ENCODE results near the gene PPFIA4. TPM values are rescaled to one million over a fixed set of nuclear protein-coding genes. Genes with fewer than 3 reads are reported as not detected.

Gene PPFIA4
- total RNA-seq, 1 experiment from 2014 or later = 21.1 TPM

DNA sequence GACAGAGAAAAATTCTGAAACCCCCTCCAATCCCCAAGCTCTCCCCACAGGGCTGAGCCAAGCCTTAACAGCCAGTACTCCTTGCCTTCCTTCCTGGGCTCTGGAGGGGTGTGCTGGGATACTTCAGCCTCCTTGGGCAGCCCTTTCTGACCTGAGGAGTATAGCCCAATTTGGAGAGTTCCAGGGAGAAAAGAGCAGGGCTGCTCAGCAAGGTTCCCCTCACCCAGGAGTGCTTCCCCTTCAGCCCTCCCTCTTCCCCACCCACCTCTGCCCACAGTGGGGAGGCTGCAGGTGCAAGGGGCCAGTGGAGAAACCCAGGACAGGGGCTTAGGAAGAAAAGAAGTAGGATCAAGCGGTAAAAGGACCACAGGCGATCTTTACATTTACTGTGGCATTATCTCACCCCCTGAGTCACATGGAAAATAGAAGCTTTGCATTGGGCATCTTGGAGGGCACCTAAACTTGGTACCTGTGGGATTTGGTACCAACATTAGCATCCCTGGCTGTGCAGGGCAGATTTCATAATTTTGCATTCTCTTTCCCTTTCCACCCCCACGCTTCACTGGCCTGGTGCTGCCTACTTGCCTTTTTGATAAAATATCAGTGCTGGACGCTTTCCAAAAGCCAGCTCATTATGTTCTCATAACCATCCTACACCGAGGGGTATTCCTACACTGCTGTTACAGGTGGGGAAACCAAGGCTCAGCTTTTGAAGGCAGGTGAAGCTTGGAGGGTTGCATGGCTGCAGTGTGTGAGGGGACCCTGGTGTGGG, 98.4 kb downstream of the PPFIA4 start:
- Mint-ChIP-seq H3K27ac (no peak overlapping the region), H3K4me1 (peaks cover 33% of the 10 kb centered on the region), H3K9me3 (no peaks in the 10 kb centered on the region), H3K4me3 (no peak overlapping the region), H3K36me3 (no peaks in the 10 kb centered on the region), H3K27me3 (ENCODE audit: low read depth) (peaks cover 38% of the 10 kb centered on the region)
- POLR2A ChIA-PET = no interaction called here
- ATAC-seq = no peak
- CTCF ChIA-PET = interaction anchor here (0.5 to 11.1 kb wide), 11 partner anchors 10 to 143 kb away, joined by 3 to 184 read pairs (median 60); partner anchors contain the start of gene MYOG
- TF ChIP-seq, protein P1, sequence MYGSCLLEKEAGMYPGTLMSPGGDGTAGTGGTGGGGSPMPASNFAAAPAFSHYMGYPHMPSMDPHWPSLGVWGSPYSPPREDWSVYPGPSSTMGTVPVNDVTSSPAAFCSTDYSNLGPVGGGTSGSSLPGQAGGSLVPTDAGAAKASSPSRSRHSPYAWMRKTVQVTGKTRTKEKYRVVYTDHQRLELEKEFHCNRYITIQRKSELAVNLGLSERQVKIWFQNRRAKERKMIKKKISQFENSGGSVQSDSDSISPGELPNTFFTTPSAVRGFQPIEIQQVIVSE (CRISPR knock-in tag; IDR thresholded peaks at IDR 0.05; ENCODE audit: borderline replicate concordance) = no peak
- TF ChIP-seq, protein P2, sequence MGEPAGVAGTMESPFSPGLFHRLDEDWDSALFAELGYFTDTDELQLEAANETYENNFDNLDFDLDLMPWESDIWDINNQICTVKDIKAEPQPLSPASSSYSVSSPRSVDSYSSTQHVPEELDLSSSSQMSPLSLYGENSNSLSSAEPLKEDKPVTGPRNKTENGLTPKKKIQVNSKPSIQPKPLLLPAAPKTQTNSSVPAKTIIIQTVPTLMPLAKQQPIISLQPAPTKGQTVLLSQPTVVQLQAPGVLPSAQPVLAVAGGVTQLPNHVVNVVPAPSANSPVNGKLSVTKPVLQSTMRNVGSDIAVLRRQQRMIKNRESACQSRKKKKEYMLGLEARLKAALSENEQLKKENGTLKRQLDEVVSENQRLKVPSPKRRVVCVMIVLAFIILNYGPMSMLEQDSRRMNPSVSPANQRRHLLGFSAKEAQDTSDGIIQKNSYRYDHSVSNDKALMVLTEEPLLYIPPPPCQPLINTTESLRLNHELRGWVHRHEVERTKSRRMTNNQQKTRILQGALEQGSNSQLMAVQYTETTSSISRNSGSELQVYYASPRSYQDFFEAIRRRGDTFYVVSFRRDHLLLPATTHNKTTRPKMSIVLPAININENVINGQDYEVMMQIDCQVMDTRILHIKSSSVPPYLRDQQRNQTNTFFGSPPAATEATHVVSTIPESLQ (CRISPR knock-in tag; IDR thresholded peaks at IDR 0.05) = no peak
- no peak for TF ChIP-seq CBFB (CRISPR knock-in tag; IDR thresholded peaks at IDR 0.05; ENCODE audit: low read depth)
- TF ChIP-seq FOXJ3 (CRISPR knock-in tag; IDR thresholded peaks at IDR 0.05; ENCODE audit: borderline replicate concordance) = no peak
- no peak for DNase-seq (ENCODE audit: low spot score)

DNA sequence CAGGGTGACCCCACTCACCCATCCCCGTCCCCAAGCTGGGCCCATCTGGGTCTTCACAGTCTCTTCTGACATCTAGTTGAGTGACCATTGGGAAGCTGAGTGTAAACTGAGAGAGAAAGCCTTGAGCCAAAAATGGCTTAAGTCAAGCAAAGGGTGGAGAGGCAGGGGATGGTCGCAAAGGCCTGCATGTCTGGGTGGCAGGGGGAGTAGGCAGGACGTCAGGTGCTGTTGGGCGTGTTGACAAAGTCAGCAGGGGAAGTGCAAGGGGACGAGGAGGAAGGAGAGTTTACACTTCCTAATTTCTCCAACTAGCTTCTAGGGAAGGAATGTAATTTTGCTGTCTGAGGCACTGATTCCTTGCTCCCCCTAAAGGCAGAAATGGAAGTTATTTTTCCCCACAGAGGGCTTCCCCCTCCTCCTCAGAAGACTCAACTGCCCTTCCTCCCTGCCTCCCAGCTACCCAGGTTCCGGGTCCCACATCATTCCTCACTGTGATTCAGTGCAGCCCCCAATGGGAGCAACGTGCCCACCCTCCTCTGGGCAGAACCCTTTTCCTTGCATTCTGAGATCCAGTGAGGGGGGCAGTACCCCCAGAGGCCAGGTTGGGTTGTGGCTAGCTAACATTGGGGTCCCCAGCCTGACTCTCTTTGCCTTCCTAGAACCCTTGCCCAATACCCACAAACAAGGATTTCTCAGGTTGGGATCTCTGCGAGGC, 100.0 kb downstream of the PPFIA4 start:
- CTCF ChIA-PET = interaction anchor here (0.7 to 11.1 kb wide), 32 partner anchors 8 to 466 kb away, joined by 3 to 190 read pairs (median 6); partner anchors contain the start of genes CHI3L1, MYOG and RABIF
- Mint-ChIP-seq H3K4me1 (peaks cover 33% of the 10 kb centered on the region), H3K27me3 (ENCODE audit: low read depth) (peaks cover 37% of the 10 kb centered on the region), H3K4me3 (peak overlapping the region; percentile 67), H3K27ac (no peak overlapping the region), H3K36me3 (no peaks in the 10 kb centered on the region), H3K9me3 (no peaks in the 10 kb centered on the region)
- peak; percentile 42 for ATAC-seq
- no peak for DNase-seq (ENCODE audit: low spot score)
- POLR2A ChIA-PET = no interaction called here
- TF ChIP-seq NFE2L1 (CRISPR knock-in tag; IDR thresholded peaks at IDR 0.05) (no peak), ZNF263 (CRISPR knock-in tag; IDR thresholded peaks at IDR 0.05; ENCODE audit: low read depth) (0 out of 2 replicates have a peak, but pooled peaks have one; percentile 23), ETV6 (CRISPR knock-in tag; IDR thresholded peaks at IDR 0.05) (peak; percentile 67; the same call in 1 of the 2 replicates), NFATC4 (CRISPR knock-in tag; IDR thresholded peaks at IDR 0.05) (no peak)

DNA sequence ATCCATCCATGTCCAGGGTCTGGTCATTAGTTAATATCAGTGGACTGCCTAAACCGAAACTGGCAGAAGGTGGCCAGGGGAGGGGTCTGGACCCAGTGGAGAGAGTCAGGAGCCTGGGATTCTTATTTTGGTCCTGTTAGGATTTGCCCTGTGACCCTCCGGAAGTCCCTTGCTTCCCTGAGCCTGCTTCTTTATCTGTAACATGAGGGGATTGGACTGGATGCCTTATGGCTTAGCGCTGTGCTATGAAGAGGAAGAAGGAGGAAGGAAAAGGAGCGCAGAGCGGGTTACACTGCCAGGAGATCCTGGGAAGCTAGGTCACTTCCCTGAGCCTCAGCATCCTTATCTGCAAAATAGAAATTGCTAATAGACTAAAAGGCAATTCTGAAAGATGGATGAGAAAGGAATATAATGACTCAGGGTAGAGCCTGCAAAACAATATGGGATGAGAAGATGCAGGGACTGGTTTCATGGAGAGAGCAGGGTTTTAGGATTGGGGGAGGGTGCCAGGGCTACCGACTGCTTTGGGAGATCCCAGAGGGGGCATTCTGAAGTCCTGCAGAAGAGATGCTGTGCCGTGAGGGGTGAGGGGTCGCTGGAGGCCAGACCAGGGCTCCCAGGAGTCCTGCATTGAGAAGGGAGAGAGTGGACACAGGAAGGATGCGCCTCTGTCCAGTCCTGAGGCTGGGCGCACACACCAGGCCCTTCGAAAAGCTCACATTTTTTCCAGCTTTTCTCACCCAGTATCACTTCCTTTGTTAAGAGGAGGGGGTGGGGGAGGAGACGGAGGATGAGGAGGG, 100.8 kb downstream of the PPFIA4 start:
- Mint-ChIP-seq H3K36me3 (no peaks in the 10 kb centered on the region), H3K4me1 (peaks cover 33% of the 10 kb centered on the region), H3K9me3 (no peaks in the 10 kb centered on the region), H3K27me3 (ENCODE audit: low read depth) (peaks cover 37% of the 10 kb centered on the region), H3K27ac (no peak overlapping the region), H3K4me3 (peak overlapping the region; percentile 67)
- POLR2A ChIA-PET = interaction anchor here (0.7 to 1.7 kb wide), 3 partner anchors 9 to 46 kb away, joined by 3 to 9 read pairs (median 6); no protein-coding TSS in a partner anchor
- no peak for ATAC-seq
- CTCF ChIA-PET = interaction anchor here (0.6 to 11.1 kb wide), 45 partner anchors 8 to 675 kb away, joined by 3 to 190 read pairs (median 6); partner anchors contain the start of genes CHI3L1, MYBPH, MYOG and PPFIA4
- DNase-seq (ENCODE audit: low spot score) = no peak
- TF ChIP-seq HMGA2 (CRISPR knock-in tag; IDR thresholded peaks at IDR 0.05) (no peak), ZBTB21 (CRISPR knock-in tag; IDR thresholded peaks at IDR 0.05; ENCODE audit: borderline replicate concordance) (no peak), ZNF396 (CRISPR knock-in tag; IDR thresholded peaks at IDR 0.05; ENCODE audit: borderline replicate concordance) (no peak)
- TF ChIP-seq, protein P3, sequence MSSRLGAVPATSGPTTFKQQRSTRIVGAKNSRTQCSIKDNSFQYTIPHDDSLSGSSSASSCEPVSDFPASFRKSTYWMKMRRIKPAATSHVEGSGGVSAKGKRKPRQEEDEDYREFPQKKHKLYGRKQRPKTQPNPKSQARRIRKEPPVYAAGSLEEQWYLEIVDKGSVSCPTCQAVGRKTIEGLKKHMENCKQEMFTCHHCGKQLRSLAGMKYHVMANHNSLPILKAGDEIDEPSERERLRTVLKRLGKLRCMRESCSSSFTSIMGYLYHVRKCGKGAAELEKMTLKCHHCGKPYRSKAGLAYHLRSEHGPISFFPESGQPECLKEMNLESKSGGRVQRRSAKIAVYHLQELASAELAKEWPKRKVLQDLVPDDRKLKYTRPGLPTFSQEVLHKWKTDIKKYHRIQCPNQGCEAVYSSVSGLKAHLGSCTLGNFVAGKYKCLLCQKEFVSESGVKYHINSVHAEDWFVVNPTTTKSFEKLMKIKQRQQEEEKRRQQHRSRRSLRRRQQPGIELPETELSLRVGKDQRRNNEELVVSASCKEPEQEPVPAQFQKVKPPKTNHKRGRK (CRISPR knock-in tag; IDR thresholded peaks at IDR 0.05; ENCODE audit: borderline replicate concordance) = no peak
- TF ChIP-seq, protein P4, sequence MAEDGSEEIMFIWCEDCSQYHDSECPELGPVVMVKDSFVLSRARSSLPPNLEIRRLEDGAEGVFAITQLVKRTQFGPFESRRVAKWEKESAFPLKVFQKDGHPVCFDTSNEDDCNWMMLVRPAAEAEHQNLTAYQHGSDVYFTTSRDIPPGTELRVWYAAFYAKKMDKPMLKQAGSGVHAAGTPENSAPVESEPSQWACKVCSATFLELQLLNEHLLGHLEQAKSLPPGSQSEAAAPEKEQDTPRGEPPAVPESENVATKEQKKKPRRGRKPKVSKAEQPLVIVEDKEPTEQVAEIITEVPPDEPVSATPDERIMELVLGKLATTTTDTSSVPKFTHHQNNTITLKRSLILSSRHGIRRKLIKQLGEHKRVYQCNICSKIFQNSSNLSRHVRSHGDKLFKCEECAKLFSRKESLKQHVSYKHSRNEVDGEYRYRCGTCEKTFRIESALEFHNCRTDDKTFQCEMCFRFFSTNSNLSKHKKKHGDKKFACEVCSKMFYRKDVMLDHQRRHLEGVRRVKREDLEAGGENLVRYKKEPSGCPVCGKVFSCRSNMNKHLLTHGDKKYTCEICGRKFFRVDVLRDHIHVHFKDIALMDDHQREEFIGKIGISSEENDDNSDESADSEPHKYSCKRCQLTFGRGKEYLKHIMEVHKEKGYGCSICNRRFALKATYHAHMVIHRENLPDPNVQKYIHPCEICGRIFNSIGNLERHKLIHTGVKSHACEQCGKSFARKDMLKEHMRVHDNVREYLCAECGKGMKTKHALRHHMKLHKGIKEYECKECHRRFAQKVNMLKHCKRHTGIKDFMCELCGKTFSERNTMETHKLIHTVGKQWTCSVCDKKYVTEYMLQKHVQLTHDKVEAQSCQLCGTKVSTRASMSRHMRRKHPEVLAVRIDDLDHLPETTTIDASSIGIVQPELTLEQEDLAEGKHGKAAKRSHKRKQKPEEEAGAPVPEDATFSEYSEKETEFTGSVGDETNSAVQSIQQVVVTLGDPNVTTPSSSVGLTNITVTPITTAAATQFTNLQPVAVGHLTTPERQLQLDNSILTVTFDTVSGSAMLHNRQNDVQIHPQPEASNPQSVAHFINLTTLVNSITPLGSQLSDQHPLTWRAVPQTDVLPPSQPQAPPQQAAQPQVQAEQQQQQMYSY (CRISPR knock-in tag; IDR thresholded peaks at IDR 0.05) = no peak
- TF ChIP-seq, protein P5, sequence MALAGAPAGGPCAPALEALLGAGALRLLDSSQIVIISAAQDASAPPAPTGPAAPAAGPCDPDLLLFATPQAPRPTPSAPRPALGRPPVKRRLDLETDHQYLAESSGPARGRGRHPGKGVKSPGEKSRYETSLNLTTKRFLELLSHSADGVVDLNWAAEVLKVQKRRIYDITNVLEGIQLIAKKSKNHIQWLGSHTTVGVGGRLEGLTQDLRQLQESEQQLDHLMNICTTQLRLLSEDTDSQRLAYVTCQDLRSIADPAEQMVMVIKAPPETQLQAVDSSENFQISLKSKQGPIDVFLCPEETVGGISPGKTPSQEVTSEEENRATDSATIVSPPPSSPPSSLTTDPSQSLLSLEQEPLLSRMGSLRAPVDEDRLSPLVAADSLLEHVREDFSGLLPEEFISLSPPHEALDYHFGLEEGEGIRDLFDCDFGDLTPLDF (CRISPR knock-in tag; IDR thresholded peaks at IDR 0.05) = no peak
- TF ChIP-seq, protein P6, sequence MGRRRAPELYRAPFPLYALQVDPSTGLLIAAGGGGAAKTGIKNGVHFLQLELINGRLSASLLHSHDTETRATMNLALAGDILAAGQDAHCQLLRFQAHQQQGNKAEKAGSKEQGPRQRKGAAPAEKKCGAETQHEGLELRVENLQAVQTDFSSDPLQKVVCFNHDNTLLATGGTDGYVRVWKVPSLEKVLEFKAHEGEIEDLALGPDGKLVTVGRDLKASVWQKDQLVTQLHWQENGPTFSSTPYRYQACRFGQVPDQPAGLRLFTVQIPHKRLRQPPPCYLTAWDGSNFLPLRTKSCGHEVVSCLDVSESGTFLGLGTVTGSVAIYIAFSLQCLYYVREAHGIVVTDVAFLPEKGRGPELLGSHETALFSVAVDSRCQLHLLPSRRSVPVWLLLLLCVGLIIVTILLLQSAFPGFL (CRISPR knock-in tag; IDR thresholded peaks at IDR 0.05; ENCODE audit: borderline replicate concordance) = no peak
